C4-2B (cell line): ENCODE results near the gene PPP1R13L.

Source experiments
- H3K27ac ChIP-seq: fragments of 450-650 bp; 2 replicates; pipeline ENCODE4 v1.5.1; 2017
- CTCF ChIP-seq: fragments of 450-650 bp; conservative IDR thresholded peaks from 2 replicates; pipeline ENCODE4 v1.5.1; 2017; ENCODE audit warnings: mild to moderate bottlenecking
- ZFX ChIP-seq: fragments of 450-650 bp; IDR thresholded peaks from 2 replicates; pipeline ENCODE4 v1.6.1; 2017

The PPP1R13L gene

GRCh38 chr19:45352062-45352461, 52.8 kb downstream of the PPP1R13L start:
- no peak for TF ChIP-seq CTCF
- no peak for TF ChIP-seq ZFX

DNA sequence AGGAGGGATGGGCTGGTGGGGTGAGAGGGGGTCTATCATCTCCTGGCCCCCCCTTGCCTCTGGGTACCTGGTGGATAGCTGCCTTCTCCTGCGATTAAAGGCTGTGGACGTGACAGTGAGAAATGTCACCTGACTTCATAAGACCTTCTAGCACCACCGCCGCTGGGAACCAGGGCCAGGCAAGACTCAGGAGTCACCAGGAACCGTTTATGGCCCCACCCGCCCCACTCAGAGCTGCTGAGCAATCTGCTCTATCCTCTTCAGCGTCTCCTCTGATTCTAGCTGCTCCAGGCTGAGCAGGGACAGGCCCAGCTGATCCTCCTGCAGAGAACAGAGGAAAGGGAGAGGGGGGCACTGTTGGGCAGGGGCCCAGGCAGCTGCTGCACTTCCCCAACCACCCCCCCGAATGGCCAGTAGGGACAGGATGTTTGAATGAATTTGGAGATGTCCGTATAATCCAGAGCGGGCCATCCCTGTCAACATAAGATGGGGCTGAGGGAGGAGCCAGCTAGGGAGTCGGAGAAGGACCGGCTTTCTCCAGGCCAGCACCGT, 53.4 kb downstream of the PPP1R13L start:
- no peak overlapping the region for H3K27ac ChIP-seq
- TF ChIP-seq CTCF: no peak
- TF ChIP-seq ZFX: no peak

More at GRCh38 chr19:45352062-45352461, 52.8 kb downstream of the PPP1R13L start:
- H3K27ac ChIP-seq: no peak overlapping the region

GRCh38 chr19:45350477-45351058, 54.3 kb downstream of the PPP1R13L start:
- TF ChIP-seq ZFX (no peak), CTCF (no peak)

DNA sequence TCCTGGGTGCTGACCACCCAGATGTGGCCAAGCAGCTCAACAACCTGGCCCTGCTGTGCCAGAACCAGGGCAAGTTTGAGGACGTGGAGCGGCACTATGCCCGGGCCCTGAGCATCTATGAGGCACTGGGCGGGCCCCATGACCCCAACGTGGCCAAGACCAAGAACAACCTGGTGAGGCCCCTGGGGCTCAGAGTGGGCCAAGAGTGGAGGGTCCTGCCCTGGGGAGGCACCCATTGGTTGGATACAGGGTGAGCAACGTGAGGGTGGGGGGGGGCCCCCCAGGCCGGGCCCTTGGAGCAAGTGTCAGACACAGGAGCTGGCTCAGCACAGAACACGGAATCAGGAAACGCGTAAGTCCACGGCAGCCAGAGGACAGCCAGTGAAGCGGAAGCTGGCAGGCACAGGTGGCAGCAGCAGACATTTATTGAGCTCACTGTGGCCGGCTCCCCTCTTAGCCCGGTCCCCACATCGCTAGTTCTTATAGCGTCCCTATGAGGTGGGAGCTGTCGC, 55.4 kb downstream of the PPP1R13L start:
- H3K27ac ChIP-seq: no peak overlapping the region
- TF ChIP-seq ZFX (no peak), CTCF (no peak)

More at GRCh38 chr19:45350477-45351058, 54.3 kb downstream of the PPP1R13L start:
- no peak overlapping the region for H3K27ac ChIP-seq

DNA sequence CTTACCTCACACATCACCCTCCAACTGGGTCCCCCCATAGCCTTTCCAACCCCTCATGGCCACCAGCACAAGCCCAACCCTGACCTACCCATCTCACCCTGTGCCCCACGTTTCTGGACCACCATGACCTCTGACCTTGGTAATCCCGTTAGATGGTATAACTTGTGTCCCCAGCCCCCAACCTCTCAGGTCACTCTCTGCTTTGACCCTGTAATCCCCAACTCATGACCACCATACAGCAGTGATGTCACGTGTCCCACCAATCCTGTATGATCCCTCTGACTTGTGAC, 55.8 kb downstream of the PPP1R13L start:
- no peak overlapping the region for H3K27ac ChIP-seq
- TF ChIP-seq ZFX (no peak), CTCF (no peak)

- H3K27ac ChIP-seq: no peak overlapping the region
- TF ChIP-seq ZFX: no peak
Measured at GRCh38 chr19:45348367-45349125, 56.3 kb downstream of the PPP1R13L start.

GRCh38 chr19:45347570-45348366, 57.1 kb downstream of the PPP1R13L start:
- no peak overlapping the region for H3K27ac ChIP-seq
- no peak for TF ChIP-seq CTCF
- TF ChIP-seq ZFX: no peak
